Measurements from ENCODE around the gene NEK6. TPM values are rescaled to one million over a fixed set of nuclear protein-coding genes. Genes with fewer than 3 reads are reported as not detected.

Gene NEK6
- total and polyA plus RNA-seq, 2 donors, result 28.1 to 38.3 TPM

GRCh38 chr9:124392254-124392870 lies 134.6 kb downstream of the NEK6 start:
- H3K36me3 ChIP-seq (ENCODE audit: insufficient read depth), result no peaks in the 10 kb centered on the region
- no peak for DNase-seq (ENCODE audit: extremely low spot score)
- WGBS, result 90% methylated on average over 12 of the region's 12 CpGs
- no peak overlapping the region for H3K27ac ChIP-seq (ENCODE audit: low read depth)
- no peaks in the 10 kb centered on the region for H3K4me1 ChIP-seq (ENCODE audit: insufficient read depth)
- H3K4me3 ChIP-seq (ENCODE audit: low read depth, low read length), result no peak overlapping the region

GRCh38 chr9:124392871-124393460 lies 135.2 kb downstream of the NEK6 start:
- no peaks in the 10 kb centered on the region for H3K4me1 ChIP-seq (ENCODE audit: insufficient read depth)
- no peak overlapping the region for H3K27ac ChIP-seq (ENCODE audit: low read depth)
- no peak overlapping the region for H3K4me3 ChIP-seq (ENCODE audit: low read depth, low read length)
- 70% methylated on average over 9 of the region's 9 CpGs for WGBS
- no peak for DNase-seq (ENCODE audit: extremely low spot score)
- H3K36me3 ChIP-seq (ENCODE audit: insufficient read depth), result no peaks in the 10 kb centered on the region

- WGBS, result 83% methylated on average over 2 of the region's 2 CpGs
- H3K36me3 ChIP-seq (ENCODE audit: insufficient read depth), result no peaks in the 10 kb centered on the region
- DNase-seq (ENCODE audit: extremely low spot score), result no peak
- H3K4me1 ChIP-seq (ENCODE audit: insufficient read depth), result no peaks in the 10 kb centered on the region
- no peak overlapping the region for H3K27ac ChIP-seq (ENCODE audit: low read depth)
- no peak overlapping the region for H3K4me3 ChIP-seq (ENCODE audit: low read depth, low read length)
Measured at GRCh38 chr9:124394167-124394566, 136.4 kb downstream of the NEK6 start.

- Histone ChIP-seq H3K4me3 (ENCODE audit: low read depth, low read length) (no peak overlapping the region), H3K27ac (ENCODE audit: low read depth) (no peak overlapping the region), H3K4me1 (ENCODE audit: insufficient read depth) (no peaks in the 10 kb centered on the region), H3K36me3 (ENCODE audit: insufficient read depth) (no peaks in the 10 kb centered on the region)
- no peak for DNase-seq (ENCODE audit: extremely low spot score)
- WGBS, result 87% methylated on average over 3 of the region's 3 CpGs
Measured at GRCh38 chr9:124394596-124394995, 136.8 kb downstream of the NEK6 start.

GRCh38 chr9:124395826-124396225 lies 138.1 kb downstream of the NEK6 start:
- H3K4me1 ChIP-seq (ENCODE audit: insufficient read depth), result no peaks in the 10 kb centered on the region
- no peaks in the 10 kb centered on the region for H3K36me3 ChIP-seq (ENCODE audit: insufficient read depth)
- H3K4me3 ChIP-seq (ENCODE audit: low read depth, low read length), result no peak overlapping the region
- 74% methylated on average over 4 of the region's 4 CpGs for WGBS
- no peak overlapping the region for H3K27ac ChIP-seq (ENCODE audit: low read depth)
- no peak for DNase-seq (ENCODE audit: extremely low spot score)

- no peak for DNase-seq (ENCODE audit: extremely low spot score)
- no peaks in the 10 kb centered on the region for H3K4me1 ChIP-seq (ENCODE audit: insufficient read depth)
- WGBS, result 83% methylated on average over 8 of the region's 8 CpGs
- no peaks in the 10 kb centered on the region for H3K36me3 ChIP-seq (ENCODE audit: insufficient read depth)
- H3K27ac ChIP-seq (ENCODE audit: low read depth), result no peak overlapping the region
- H3K4me3 ChIP-seq (ENCODE audit: low read depth, low read length), result no peak overlapping the region
Measured at GRCh38 chr9:124398191-124398935, 140.6 kb downstream of the NEK6 start.

GRCh38 chr9:124399323-124399967 lies 141.7 kb downstream of the NEK6 start:
- no peaks in the 10 kb centered on the region for H3K4me1 ChIP-seq (ENCODE audit: insufficient read depth)
- H3K4me3 ChIP-seq (ENCODE audit: low read depth, low read length), result no peak overlapping the region
- H3K27ac ChIP-seq (ENCODE audit: low read depth), result peak overlapping the region; percentile 53
- DNase-seq (ENCODE audit: extremely low spot score), result no peak
- 54% methylated on average over 12 of the region's 12 CpGs for WGBS
- H3K36me3 ChIP-seq (ENCODE audit: insufficient read depth), result peaks cover 2% of the 10 kb centered on the region

- Histone ChIP-seq H3K4me1 (ENCODE audit: insufficient read depth) (no peaks in the 10 kb centered on the region), H3K36me3 (ENCODE audit: insufficient read depth) (peaks cover 3% of the 10 kb centered on the region), H3K27ac (ENCODE audit: low read depth) (peak overlapping the region; percentile 43), H3K4me3 (ENCODE audit: low read depth, low read length) (no peak overlapping the region)
- no peak for DNase-seq (ENCODE audit: extremely low spot score)
- WGBS, result 53% methylated on average over 15 of the region's 15 CpGs
Measured at GRCh38 chr9:124399968-124400940, 142.5 kb downstream of the NEK6 start.

Other genes with a start within 250 kb of the NEK6 start
- not detected for gene LHX2, start 246.2 kb upstream of the NEK6 start, total RNA-seq
- gene LHX2, start 246.2 kb upstream of the NEK6 start, polyA plus RNA-seq, result not detected
- 110 TPM for gene PSMB7, start 157.5 kb downstream of the NEK6 start, total RNA-seq
- 152 TPM for gene PSMB7, start 157.5 kb downstream of the NEK6 start, polyA plus RNA-seq
- not detected for gene ADGRD2, start 192.5 kb downstream of the NEK6 start, total RNA-seq
- not detected for gene ADGRD2, start 192.5 kb downstream of the NEK6 start, polyA plus RNA-seq
- not detected for gene NR5A1, start 249.4 kb downstream of the NEK6 start, total RNA-seq
- not detected for gene NR5A1, start 249.4 kb downstream of the NEK6 start, polyA plus RNA-seq

All from urinary bladder (tissue), 4 donors.